Measurements from ENCODE around the gene EME2. TPM values are rescaled to one million over a fixed set of nuclear protein-coding genes. Genes with fewer than 3 reads are reported as not detected.

The EME2 gene
- total RNA-seq, 1 donor from 2014 or later = 10.6 TPM

- DNase-seq = no peak
Measured at GRCh38 chr16:1818873-1819525, 46.4 kb downstream of the EME2 start.

GRCh38 chr16:1819611-1820010 lies 47.0 kb downstream of the EME2 start:
- no peak for DNase-seq

- DNase-seq = peak; percentile 2
Measured at GRCh38 chr16:1820096-1820945, 47.7 kb downstream of the EME2 start.

DNA sequence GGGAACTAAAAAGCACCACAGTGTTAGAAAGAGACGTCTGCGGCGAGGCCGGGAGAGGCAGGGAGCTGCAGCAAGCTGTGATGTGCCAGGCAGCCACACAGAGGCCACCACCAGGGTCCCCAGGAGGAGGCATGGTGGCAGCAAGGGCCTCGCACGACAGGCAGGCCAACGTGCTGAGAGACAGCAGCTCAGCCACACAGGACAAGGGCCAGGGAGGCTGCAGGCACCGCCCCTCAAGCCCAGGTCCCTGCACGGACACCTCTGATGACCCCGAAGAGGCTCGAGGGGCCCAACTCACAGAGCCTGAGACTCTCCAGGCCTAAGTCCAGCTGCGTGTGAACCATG lies 48.3 kb downstream of the EME2 start:
- DNase-seq = no peak

- DNase-seq = no peak
Measured at GRCh38 chr16:1821861-1822611, 49.4 kb downstream of the EME2 start.

- no peak for DNase-seq
Measured at GRCh38 chr16:1822801-1823200, 50.2 kb downstream of the EME2 start.

DNA sequence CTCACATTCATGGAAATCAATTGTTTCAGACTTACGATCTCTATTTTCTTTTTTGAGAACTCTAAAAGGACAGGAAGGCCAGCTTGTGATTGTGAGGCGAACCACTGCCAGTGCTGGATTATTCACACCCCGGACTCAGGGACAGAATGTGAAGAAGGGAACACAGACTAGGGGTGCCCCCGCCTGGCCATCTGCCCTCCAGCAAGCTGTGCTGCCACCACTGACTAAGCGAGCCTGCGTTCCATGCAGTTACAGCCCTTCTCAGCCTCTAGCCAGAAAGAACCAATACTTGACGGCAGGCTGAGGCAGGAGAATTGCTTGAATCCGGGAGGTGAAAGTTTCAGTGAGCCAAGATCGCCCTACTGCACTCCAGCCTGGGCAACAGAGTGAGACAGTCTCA lies 51.2 kb downstream of the EME2 start:
- peak; percentile 73 for DNase-seq

- DNase-seq = no peak
Measured at GRCh38 chr16:1825381-1825863, 52.8 kb downstream of the EME2 start.

Small RNA genes within 50 kb of the gene (small RNA-seq; reads per million reads assigned to genes)
- gene MIR3177 (ENCODE audit: low replicate concordance) = 0.10 reads per million

Other genes with a start within 250 kb of the EME2 start
- gene TMEM204, start 239.1 kb upstream of the EME2 start, total RNA-seq = 19.3 TPM
- 22.7 TPM for gene IFT140, start 160.7 kb upstream of the EME2 start, total RNA-seq
- 10.8 TPM for gene CRAMP1, start 160.4 kb upstream of the EME2 start, total RNA-seq
- 40.4 TPM for gene JPT2, start 94.5 kb upstream of the EME2 start, total RNA-seq
- gene MAPK8IP3, start 66.6 kb upstream of the EME2 start, total RNA-seq = 45.0 TPM
- gene NME3, start 1.3 kb upstream of the EME2 start, total RNA-seq = 29.6 TPM
- 41.5 TPM for gene MRPS34, start 324 bp downstream of the EME2 start, total RNA-seq
- 43.5 TPM for gene SPSB3, start 9.8 kb downstream of the EME2 start, total RNA-seq
- 59.2 TPM for gene NUBP2, start 10.2 kb downstream of the EME2 start, total RNA-seq
- gene IGFALS, start 20.9 kb downstream of the EME2 start, total RNA-seq = 0.31 TPM
- 104 TPM for gene HAGH, start 54.0 kb downstream of the EME2 start, total RNA-seq
- 45.4 TPM for gene FAHD1, start 54.4 kb downstream of the EME2 start, total RNA-seq
- 0.62 TPM for gene MEIOB, start 99.4 kb downstream of the EME2 start, total RNA-seq
- gene HS3ST6, start 145.6 kb downstream of the EME2 start, total RNA-seq = 1.5 TPM
- 9.2 TPM for gene MSRB1, start 170.4 kb downstream of the EME2 start, total RNA-seq
- gene RPL3L, start 181.9 kb downstream of the EME2 start, total RNA-seq = 150 TPM
- 155 TPM for gene NDUFB10, start 186.7 kb downstream of the EME2 start, total RNA-seq
- 1,524 TPM for gene RPS2, start 192.0 kb downstream of the EME2 start, total RNA-seq
- not detected for gene RNF151, start 194.0 kb downstream of the EME2 start, total RNA-seq
- 21.7 TPM for gene TBL3, start 199.2 kb downstream of the EME2 start, total RNA-seq
- 2.5 TPM for gene NOXO1, start 208.7 kb downstream of the EME2 start, total RNA-seq
- 10.2 TPM for gene GFER, start 211.4 kb downstream of the EME2 start, total RNA-seq
- gene SYNGR3, start 217.2 kb downstream of the EME2 start, total RNA-seq = 4.7 TPM
- 15.2 TPM for gene ZNF598, start 237.0 kb downstream of the EME2 start, total RNA-seq
- 0.82 TPM for gene NPW, start 247.0 kb downstream of the EME2 start, total RNA-seq

Measured in tongue (tissue), 3 donors.